Stimulated activated memory B cell treated with anti-CD40 and anti-IgM and Interleukin-4, amounts not matched to agents 10 μg/mL and 1 μg/mL and 100 μg/mL, for 72 hours (primary cell): ENCODE measurements around the gene ABLIM3.

ENCODE experiments used
- ATAC-seq: fragments of 150-1000 bp; cut with Tn5 transposase; 2 replicates; pipeline ENCODE4 v1.10.0; 2021
- H3K27ac Mint-ChIP-seq: one replicate; pipeline ENCODE4 v1.8.0; 2022; ENCODE audit warnings: mild to moderate bottlenecking, mixed read lengths
- H3K27me3 Mint-ChIP-seq: one replicate; pipeline ENCODE4 v1.8.0; 2022; ENCODE audit warnings: mixed read lengths
- H3K36me3 Mint-ChIP-seq: one replicate; pipeline ENCODE4 v1.8.0; 2022; ENCODE audit warnings: mixed read lengths
- H3K4me1 Mint-ChIP-seq: one replicate; pipeline ENCODE4 v1.8.0; 2022; ENCODE audit warnings: mixed read lengths
- H3K4me3 Mint-ChIP-seq: one replicate; pipeline ENCODE4 v1.8.0; 2022; ENCODE audit warnings: mild to moderate bottlenecking, moderate library complexity, mixed read lengths
- H3K9me3 Mint-ChIP-seq: one replicate; pipeline ENCODE4 v1.8.0; 2022; ENCODE audit warnings: mixed read lengths

Gene ABLIM3

DNA sequence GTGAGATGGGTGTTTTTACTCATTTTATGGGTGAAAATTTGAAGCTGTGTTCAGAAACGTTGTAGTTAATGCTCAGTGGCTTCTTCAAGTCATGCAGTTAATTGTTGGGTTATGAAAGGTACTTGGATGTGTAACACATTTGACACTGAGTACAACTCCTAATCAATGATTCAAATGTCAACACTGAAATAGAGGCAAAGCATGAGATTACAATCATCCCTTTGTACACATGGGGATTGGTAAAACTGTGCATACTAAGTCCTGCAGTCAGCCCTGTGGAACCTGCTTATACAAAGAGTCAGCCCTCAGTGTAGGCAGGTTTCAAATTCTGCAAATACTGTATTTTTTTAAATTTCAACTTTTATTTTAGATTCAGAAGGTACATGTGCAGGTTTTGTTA is 3.3 kb downstream of the ABLIM3 start:
- peaks cover 6% of the 10 kb centered on the region for H3K36me3 Mint-ChIP-seq
- peaks cover 34% of the 10 kb centered on the region for H3K27me3 Mint-ChIP-seq
- H3K4me3 Mint-ChIP-seq = no peak overlapping the region
- no peak overlapping the region for H3K27ac Mint-ChIP-seq
- H3K4me1 Mint-ChIP-seq = peaks cover 15% of the 10 kb centered on the region
- no peak for ATAC-seq
- H3K9me3 Mint-ChIP-seq = peaks cover 6% of the 10 kb centered on the region

DNA sequence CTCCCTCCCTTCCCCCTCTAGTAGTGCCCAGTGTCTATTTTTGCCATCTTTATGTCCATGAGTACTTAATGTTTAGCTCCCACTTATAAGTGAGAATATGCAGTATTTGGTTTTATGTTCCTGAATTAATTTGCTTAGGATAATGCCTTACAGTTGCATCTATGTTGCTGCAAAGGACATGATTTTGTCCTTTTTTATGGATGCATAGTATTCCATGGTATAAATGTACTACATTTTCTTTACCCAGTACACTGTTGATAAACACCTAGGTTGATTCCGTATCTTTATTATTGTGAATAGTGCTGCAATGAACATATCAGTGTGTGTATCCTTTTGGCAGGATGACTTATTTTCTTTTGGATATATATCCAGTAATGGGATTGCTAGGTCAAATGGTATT is 3.8 kb downstream of the ABLIM3 start:
- ATAC-seq = no peak
- Mint-ChIP-seq H3K36me3 (peaks cover 6% of the 10 kb centered on the region), H3K27me3 (peaks cover 29% of the 10 kb centered on the region), H3K4me1 (peaks cover 15% of the 10 kb centered on the region), H3K27ac (no peak overlapping the region), H3K9me3 (peaks cover 6% of the 10 kb centered on the region), H3K4me3 (no peak overlapping the region)

DNA sequence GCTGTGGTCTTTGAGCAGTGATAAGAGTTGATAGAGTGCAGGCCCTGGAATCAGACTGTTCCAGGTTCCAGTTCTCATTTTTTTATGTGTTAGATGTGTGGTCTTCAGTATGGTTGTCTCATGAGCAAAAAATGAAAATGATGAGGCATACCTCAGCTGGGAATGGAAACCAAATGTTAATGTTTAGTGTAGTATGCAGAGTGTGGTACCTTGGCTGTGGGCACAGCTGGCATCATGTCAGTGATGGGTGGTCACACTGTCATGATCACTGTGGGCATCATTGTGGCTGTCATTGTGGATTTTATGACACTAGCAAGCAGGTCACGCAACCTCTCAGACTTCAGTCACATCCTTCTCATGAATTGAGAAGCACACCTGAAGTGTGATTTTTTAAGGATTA is 6.4 kb downstream of the ABLIM3 start:
- H3K27ac Mint-ChIP-seq = no peak overlapping the region
- no peak for ATAC-seq
- peaks cover 4% of the 10 kb centered on the region for H3K27me3 Mint-ChIP-seq
- no peak overlapping the region for H3K4me3 Mint-ChIP-seq
- peaks cover 8% of the 10 kb centered on the region for H3K4me1 Mint-ChIP-seq
- H3K36me3 Mint-ChIP-seq = peaks cover 6% of the 10 kb centered on the region
- H3K9me3 Mint-ChIP-seq = peaks cover 6% of the 10 kb centered on the region

DNA sequence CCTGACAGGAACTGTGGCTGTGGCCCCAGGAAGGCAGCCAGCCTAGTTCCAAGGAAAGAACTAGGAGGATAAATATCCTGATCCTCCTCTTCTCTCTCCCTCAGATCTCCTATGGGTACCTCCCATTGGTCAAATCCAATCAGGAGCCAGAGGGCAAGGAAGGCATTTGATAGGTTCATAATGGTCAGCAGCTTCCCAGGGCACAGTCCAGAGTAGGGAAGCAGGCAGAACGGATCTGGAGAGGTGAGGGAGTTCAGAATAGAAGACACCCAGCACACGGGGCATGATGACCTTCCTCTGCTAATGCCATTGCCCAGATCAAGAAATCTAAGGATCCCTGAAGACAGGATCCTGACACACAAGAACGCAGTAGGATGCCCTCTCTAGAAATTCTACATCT is 8.6 kb downstream of the ABLIM3 start:
- no peak for ATAC-seq
- Mint-ChIP-seq H3K4me1 (no peaks in the 10 kb centered on the region), H3K36me3 (peaks cover 6% of the 10 kb centered on the region), H3K27me3 (no peaks in the 10 kb centered on the region), H3K9me3 (peaks cover 6% of the 10 kb centered on the region), H3K27ac (no peak overlapping the region), H3K4me3 (no peak overlapping the region)

DNA sequence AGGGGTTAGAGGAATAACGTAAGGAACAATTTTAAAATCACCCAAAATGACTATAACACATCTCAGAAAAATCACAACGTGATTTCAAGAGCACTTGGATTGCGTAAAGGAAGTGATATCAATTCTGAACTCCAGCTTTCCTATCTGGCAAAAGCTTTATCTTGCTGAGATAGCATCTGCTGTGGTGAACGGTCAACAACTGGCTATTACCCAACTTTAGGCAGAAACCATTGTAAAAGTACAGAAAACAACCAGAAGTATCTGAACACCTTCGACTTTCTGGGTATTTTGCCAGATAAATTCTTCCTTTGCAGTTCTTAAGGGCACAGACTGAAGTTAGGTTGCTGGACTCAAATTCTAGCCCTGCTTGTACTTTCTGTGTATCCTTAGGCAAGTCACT is 9.2 kb downstream of the ABLIM3 start:
- Mint-ChIP-seq H3K4me3 (no peak overlapping the region), H3K9me3 (peaks cover 6% of the 10 kb centered on the region), H3K27me3 (no peaks in the 10 kb centered on the region), H3K4me1 (no peaks in the 10 kb centered on the region), H3K27ac (no peak overlapping the region), H3K36me3 (peaks cover 6% of the 10 kb centered on the region)
- no peak for ATAC-seq

DNA sequence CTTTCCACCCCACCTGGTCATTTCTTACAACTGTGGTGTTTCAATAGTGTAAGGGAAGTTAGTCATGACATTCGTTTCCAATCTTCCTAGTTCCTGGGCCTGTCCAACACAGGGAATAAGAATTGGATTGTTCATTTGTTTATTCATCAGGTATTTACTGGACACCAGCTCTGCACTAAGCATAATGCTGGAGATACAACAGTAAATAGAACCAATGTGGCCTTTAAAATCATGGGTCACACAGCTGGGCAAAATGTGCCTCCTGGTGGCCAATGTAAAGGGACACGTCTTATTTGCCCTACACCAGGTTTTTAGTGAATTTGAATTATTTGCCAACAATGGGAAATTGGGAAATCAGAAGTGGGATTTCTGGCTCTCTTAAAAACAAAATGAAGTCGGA is 10.4 kb downstream of the ABLIM3 start:
- H3K4me3 Mint-ChIP-seq = no peak overlapping the region
- no peak overlapping the region for H3K27ac Mint-ChIP-seq
- no peaks in the 10 kb centered on the region for H3K36me3 Mint-ChIP-seq
- no peaks in the 10 kb centered on the region for H3K4me1 Mint-ChIP-seq
- ATAC-seq = no peak
- H3K9me3 Mint-ChIP-seq = no peaks in the 10 kb centered on the region
- no peaks in the 10 kb centered on the region for H3K27me3 Mint-ChIP-seq

DNA sequence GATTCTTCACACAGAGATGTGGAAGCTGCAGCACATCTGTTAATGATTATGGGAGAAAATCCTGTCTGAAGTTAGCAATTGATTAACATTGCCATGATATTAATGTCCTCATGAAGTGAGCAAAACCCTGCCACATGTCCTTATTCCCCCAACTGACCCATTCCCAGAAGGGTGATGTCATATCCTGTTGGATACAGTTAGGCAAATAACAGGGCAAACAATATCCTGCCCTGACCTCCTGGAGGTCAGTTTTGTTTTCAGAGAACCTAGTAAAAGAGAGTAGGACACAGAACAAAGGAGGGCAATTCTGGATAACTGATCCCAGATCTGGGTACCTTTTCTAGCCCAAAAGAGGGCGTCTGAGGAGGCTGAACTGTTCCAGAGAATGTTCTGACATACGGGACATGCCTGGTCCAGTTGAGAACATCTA is 11.0 kb downstream of the ABLIM3 start:
- H3K4me1 Mint-ChIP-seq = no peaks in the 10 kb centered on the region

DNA sequence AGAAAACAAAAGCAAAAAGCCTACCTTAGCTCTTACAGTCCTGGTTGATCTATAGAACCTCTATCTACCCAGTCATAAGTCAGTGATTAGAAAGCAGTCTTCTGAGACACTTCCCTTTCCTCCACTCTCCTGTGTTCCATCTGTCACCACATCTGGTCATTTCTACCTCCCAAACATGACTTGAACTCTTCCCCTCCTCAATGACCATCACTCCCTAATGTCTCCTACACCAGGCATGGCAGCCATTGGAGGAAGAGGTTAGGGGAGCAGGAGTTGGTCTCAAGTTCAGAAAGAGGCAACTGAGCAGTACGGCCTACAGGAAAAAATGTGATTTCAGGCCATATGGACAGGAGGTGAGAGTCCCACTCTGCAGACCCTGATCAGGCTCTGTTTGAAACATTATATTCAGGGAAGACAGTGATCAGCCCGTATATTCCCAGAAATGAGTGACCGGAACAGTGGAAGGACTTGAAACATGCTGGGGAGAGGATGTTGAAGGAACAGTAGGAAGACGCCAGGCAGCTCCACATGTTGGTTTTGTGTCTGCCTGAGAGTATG is 12.0 kb downstream of the ABLIM3 start:
- Mint-ChIP-seq H3K27ac (no peak overlapping the region), H3K27me3 (no peaks in the 10 kb centered on the region), H3K4me1 (no peaks in the 10 kb centered on the region), H3K9me3 (no peaks in the 10 kb centered on the region), H3K36me3 (no peaks in the 10 kb centered on the region), H3K4me3 (no peak overlapping the region)
- no peak for ATAC-seq

More for the DNA sequence above, 11.0 kb downstream of the ABLIM3 start:
- H3K27ac Mint-ChIP-seq = no peak overlapping the region
- H3K4me3 Mint-ChIP-seq = no peak overlapping the region
- no peaks in the 10 kb centered on the region for H3K9me3 Mint-ChIP-seq
- H3K36me3 Mint-ChIP-seq = no peaks in the 10 kb centered on the region
- H3K27me3 Mint-ChIP-seq = no peaks in the 10 kb centered on the region
- no peak for ATAC-seq

DNA sequence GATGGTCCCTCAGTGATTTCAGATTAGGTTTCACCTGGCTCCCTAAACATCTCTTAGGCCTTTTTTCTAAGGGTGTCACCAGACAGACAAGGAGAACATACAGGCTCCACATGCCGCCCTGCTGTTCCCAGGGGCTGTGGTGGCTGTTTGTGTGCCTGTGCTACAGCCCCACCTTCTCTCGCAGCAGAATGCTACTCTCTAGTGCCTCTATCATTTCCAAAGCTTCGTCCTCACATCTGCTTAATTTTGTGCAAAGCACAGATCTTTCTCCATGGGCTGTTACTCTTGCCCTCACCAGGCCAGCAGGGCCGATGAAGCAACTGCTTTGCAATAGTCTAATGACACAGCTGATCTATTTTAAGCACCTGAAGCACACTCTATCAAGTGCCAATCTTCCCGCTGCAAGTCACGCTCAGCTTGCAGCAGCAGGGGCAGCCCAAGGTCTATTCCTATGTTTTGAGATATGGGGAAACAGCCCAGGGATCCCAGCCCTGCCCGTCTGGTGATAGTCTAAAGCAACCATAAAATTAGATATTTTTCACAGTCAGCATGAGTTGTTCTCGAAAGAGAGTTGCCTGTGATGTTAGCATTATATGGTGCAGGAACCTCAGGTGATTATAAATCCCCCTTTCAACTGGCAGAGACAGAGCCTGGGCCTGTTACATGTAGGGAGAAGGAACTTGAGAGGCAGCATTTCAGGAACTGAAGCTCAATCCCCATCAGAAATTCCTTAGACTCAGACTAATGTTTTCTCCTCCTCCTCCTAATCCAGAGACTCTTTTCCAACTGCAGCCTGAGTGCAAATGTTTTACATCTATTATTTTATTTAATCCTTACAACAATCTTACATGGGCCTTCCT is 12.7 kb downstream of the ABLIM3 start:
- Mint-ChIP-seq H3K9me3 (no peaks in the 10 kb centered on the region), H3K27ac (no peak overlapping the region), H3K27me3 (no peaks in the 10 kb centered on the region), H3K4me1 (no peaks in the 10 kb centered on the region), H3K4me3 (no peak overlapping the region), H3K36me3 (no peaks in the 10 kb centered on the region)
- ATAC-seq = no peak

DNA sequence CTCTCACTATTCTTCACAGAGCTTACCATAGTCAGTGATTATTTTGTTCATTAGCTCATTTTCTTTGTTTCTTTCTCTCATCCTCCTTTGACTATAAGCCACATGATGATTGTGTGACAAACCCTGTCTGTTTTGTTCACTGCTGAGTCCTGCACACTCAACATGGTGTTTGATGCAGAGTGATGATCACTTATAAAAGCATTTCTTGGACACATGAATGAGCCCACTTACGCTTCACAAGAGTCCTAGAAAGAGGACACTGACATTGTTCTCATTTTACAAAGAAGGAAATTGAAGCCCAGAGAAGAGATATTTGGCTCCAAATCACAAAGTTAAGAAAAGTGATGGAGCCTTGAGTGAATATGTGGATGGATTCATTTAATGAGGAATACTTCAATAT is 13.4 kb downstream of the ABLIM3 start:
- no peaks in the 10 kb centered on the region for H3K36me3 Mint-ChIP-seq
- H3K27ac Mint-ChIP-seq = no peak overlapping the region
- no peaks in the 10 kb centered on the region for H3K9me3 Mint-ChIP-seq
- H3K4me1 Mint-ChIP-seq = no peaks in the 10 kb centered on the region
- no peak overlapping the region for H3K4me3 Mint-ChIP-seq
- no peak for ATAC-seq
- no peaks in the 10 kb centered on the region for H3K27me3 Mint-ChIP-seq

DNA sequence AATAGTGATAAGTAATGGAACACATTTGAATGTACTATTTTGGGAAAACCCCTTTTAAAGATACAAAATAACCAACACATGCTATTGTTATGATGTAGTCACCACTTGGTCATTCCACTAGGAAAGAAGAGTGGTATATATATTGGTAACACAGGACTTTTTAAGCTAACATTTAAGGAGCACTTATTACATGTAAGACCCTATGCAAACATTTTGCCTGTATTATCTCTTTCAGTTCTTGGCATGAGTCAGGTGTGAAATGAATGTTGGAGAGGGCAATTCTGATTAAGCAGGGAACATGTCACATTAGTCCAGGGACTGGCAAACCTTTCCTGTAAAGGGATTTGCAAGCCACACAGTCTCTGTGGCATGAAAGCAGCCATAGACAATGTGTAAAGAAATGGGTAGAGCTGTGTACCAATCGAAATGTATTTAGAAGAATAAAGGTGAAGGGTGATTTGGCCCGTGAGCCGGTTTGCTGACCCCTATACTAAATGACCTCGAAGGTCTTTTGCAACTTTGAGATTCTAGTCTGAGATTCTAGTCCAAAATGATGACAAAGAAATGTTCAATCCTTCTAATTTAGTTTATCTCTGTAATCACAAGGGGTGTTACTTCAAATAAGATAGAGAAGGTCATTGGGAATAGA is 15.3 kb downstream of the ABLIM3 start:
- Mint-ChIP-seq H3K9me3 (no peaks in the 10 kb centered on the region), H3K36me3 (no peaks in the 10 kb centered on the region), H3K4me1 (no peaks in the 10 kb centered on the region), H3K27me3 (peaks cover 8% of the 10 kb centered on the region), H3K4me3 (no peak overlapping the region), H3K27ac (no peak overlapping the region)
- no peak for ATAC-seq

DNA sequence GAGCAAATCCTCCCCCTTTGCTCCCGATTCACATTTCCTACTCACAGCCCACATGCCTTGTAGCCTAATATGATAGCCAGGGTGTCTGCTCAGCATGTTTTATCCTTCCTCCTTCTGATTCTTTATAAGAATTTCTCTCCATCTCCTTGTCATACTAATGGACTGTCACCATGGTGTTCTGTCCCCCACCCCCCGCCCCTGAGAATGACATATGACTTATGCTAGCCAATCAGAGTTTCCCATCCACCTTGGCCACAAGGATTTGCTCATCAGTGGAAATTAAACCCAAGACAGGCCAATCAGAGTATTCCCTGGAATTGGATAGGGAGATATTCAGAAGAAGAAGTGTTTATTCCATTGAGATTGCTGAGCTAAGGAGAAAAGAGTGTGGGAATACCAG is 16.0 kb downstream of the ABLIM3 start:
- H3K27ac Mint-ChIP-seq = no peak overlapping the region
- no peaks in the 10 kb centered on the region for H3K4me1 Mint-ChIP-seq
- no peaks in the 10 kb centered on the region for H3K36me3 Mint-ChIP-seq
- H3K27me3 Mint-ChIP-seq = peaks cover 10% of the 10 kb centered on the region
- H3K9me3 Mint-ChIP-seq = no peaks in the 10 kb centered on the region
- no peak overlapping the region for H3K4me3 Mint-ChIP-seq
- no peak for ATAC-seq

DNA sequence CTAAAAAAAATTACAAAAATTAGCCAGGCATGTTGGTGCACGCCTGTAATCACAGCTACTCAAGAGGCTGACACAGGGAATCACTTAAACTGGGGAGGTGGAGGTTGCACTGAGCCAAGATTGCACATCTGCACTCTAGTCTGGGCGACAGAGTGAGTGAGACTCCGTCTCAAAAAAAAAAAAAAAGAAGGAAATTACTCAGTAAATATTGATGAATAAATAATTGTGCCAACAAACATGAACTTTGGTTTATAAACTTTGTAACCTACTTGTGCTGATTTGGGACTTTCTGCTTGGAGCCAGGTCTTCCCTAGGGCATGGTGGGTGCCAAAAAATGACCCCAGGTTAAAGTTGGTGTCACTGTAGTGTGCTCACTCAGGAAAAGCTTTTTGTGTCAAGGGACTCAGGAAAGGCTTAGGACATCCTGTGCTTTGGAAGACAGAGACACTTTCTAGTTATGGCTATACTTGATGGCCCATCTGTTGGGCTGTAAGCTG is 19.0 kb downstream of the ABLIM3 start:
- no peak for ATAC-seq
- Mint-ChIP-seq H3K27ac (no peak overlapping the region), H3K36me3 (no peaks in the 10 kb centered on the region)

DNA sequence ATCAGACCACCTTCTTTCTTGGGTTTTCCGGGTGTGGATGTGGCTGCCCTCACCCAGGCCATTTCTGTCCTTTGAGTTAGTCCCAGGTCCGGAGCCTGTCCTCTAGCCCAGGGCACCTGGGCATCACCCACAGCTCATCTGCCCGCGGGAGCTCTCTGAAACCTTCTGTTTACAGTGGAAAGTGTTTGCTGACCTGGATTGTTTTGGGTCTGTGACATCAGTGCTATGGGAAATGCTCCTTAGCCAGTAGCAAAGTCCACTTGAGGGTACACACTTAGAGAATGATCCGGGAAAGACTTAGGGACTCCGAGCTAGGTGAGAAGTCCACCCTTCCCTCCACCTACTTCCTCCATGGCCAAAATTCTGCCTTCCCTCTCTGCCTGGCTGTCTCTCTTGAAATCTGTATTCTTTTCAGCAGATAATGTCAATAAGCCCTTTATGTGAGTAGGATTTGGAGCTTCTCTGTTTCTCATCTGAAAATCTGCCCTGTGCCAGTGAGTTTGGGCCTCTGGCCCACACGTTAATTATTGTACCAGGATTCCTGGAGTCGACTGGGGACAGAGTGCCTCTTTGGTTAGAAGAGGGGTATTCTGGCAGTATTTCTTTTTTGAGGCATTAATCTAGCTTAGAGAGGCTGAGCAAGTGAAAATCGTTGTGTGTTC is 19.9 kb downstream of the ABLIM3 start:
- Mint-ChIP-seq H3K27ac (no peak overlapping the region), H3K36me3 (no peaks in the 10 kb centered on the region), H3K4me3 (no peak overlapping the region), H3K9me3 (no peaks in the 10 kb centered on the region), H3K4me1 (no peaks in the 10 kb centered on the region), H3K27me3 (peaks cover 10% of the 10 kb centered on the region)
- ATAC-seq = no peak

More for the DNA sequence above, 19.0 kb downstream of the ABLIM3 start:
- Mint-ChIP-seq H3K4me1 (no peaks in the 10 kb centered on the region), H3K9me3 (no peaks in the 10 kb centered on the region), H3K4me3 (no peak overlapping the region), H3K27me3 (peaks cover 10% of the 10 kb centered on the region)

DNA sequence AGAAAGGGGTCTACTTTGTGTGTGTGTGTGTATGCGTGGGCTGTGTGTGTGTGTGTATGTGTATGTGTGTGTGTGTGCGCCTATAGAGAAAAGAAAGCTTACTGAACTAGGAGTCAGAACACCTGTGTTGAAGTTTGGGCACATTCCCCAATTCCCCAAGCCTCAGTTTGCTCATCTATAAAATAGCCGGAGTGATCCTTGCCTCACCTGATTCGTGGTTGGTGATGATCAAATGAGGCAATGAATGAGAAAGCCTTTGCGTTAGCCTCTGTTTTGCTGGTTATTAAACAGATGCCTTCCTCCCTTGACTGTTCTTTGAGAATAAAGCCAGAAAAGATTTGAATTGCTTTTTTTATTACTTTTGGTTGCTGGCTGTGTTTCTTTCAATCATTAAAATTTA is 20.6 kb downstream of the ABLIM3 start:
- no peak overlapping the region for H3K4me3 Mint-ChIP-seq
- no peak for ATAC-seq
- no peaks in the 10 kb centered on the region for H3K4me1 Mint-ChIP-seq
- H3K27ac Mint-ChIP-seq = no peak overlapping the region
- H3K36me3 Mint-ChIP-seq = no peaks in the 10 kb centered on the region
- H3K27me3 Mint-ChIP-seq = peaks cover 10% of the 10 kb centered on the region
- no peaks in the 10 kb centered on the region for H3K9me3 Mint-ChIP-seq
